Activated CD8-positive, alpha-beta memory T cell treated with anti-CD3 and anti-CD28 coated beads for 24 hours (primary cell): ENCODE results near the gene PLOD3.

Experiments used
- DNase-seq: peaks from one replicate; pipeline ENCODE4 v3.0.0-alpha.2; 2020

PLOD3 gene

GRCh38 chr7:101238226-101239182 lies 21.1 kb upstream of the PLOD3 start:
- DNase-seq: no peak

DNA sequence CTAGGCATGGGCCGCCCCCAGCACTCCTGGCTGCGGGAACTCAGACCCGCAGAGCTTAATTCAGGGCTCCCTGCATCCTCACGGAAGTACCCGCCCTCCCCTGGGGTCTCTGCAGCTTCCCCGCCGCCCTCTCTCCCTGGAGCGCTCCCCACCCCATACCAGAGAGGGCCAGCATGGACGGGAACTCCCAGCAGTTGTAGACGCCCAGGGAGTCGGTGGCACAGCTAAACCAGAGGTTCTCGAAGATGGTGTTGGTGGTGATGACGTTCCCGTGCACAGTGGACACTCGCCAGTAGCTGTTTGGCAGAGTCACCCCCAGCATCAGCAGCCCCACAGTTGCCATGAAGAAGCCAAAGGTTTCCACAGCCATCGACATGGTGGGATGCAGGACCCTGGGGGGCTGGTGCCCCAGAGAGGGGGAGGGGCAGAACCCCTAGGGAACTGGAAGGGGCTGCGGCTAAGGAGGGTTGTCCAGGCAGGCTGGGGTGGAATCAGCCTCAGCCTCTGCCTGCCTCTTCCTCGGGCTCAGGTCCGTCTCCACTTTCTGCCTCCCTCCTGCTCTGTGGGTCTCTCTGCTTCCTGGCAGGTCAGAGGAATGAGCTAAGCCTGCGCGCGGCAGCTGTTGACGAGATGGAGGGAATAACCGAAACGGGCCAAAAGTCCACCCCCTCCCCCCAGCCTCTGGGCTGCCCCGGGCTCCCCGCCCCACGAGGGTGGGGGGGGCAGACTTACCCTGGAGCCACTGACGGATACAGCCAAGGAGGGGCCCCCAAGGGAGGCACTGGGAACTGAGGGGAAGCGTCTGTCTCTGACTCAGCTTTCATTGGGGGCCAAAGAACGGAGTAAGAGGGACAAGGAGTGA lies 20.1 kb upstream of the PLOD3 start, which contains the start of gene CLDN15:
Gene CLDN15 (minus strand): TSS at position 597 of the 862 bp plus-strand sequence. CDS start 221 bp downstream, at position 376.
- no peak for DNase-seq

DNA sequence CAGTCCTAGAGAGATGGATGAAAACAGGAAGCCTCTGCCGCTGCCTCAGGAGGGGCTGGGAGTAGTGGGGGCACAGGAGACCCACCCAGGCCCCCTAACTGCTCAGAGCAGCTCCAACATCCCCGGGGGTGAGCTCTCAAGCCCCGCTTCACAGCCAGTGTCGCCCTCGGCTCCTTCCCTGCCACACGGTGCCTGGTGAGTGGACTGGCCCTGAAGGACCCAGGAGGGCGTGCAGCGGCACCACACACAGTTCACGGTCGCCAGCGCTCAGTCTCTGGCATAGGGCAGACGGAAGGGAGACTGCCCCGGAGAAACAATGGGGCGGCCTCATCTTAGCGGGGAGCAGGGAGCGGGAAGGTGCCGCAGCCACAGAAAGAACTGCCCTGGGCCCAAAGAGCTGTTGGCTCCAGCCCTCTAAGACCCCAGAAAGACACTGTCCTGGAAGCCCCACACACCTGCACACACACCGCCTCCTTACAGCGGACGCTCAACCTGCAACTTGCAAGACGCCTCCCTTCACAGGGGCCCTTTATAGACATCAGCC lies 19.0 kb upstream of the PLOD3 start:
- no peak for DNase-seq

DNA sequence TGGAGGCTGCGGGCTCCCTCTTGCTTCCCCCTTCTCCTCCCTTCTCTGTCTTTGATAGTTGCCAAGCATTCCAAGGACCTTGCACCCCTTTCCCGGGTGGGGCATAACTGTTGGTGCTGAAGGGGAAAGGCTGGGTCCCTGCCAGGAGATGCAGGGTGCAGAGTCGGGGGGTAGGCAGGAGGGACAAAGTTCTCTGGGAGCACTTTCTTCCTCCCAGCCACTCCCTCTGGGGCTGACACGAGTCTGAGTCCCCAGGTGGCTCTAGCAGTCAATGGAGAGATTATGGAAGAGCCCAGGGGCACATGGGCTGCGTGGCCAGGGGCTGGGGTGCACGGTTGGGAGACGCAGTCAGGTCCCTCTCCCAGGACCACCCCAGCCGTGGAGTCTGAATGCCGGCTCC lies 18.1 kb upstream of the PLOD3 start:
- no peak for DNase-seq

DNA sequence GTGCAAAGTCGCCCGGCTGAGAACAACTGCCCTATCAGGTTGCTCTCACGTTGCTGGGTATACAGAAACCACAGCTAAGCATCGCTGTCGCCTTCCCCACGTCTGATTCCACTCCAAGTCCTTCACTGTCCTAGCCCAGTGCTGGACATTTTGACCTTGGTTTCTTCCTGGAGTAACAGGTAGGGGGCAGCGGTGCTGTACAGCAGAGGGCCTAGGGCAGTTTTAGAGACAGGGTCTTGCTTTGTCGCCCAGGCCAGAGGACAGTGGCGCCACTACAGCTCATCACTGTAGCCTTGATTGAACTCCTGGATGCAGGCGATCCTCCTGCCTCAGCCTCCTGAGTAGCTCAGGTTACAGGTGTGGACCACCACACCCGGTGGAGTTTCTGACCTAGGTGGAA lies 17.7 kb upstream of the PLOD3 start:
- DNase-seq: no peak

- DNase-seq: no peak
These were observed 17.3 kb upstream of the PLOD3 start for GRCh38 chr7:101234636-101235035.

DNA sequence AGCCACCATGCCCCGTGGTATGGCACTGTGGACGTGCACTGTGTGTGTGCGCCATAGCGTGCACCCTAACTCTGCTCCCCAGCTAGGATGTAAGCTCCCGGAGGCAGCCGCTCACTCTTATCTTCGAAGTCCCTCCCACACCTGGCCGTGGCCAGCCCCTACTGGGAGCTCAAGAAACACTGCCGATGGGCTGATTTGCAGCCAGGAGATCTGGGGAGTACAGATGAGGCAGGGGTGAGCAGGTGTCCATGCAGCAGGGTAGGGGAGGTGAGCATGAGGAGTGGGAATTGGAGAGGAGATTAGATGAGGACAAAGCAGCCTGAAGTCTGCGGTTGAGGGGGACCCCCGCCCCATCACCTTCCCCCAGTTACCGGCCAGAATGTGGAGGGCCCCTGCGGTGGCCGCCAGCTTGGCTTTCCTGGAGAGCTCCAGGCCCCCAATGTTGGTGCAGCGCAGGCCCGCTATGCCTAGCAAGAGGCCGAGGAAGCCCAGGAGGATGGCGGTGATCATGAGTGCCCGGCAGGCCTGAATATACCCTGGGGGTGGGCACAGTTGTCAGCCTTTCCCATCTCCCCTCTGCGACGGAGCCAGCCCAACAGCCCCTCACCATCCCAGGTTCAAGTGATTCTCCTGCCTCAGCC lies 16.6 kb upstream of the PLOD3 start:
- DNase-seq: no peak

- DNase-seq: no peak
These were observed 14.9 kb upstream of the PLOD3 start for GRCh38 chr7:101232141-101232850.

DNA sequence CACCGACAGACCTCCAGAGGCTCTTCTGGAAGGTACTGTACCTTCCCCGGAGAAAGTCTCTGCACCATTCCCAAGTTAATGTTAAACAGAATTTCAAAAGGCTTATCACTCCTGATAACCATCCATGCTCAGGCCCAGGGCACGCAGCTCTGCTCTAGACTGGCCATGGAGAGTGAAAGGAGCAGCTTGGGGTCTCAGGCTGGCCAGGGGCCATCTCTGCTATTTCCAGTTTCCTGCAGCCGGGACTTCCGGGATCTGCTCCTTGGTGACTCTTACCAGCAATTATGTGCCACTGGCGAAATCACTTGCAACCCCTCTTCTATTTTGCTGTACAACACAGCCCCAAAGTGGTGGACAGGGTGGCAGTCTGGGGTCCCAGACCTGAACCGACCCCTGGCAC lies 14.3 kb upstream of the PLOD3 start:
- no peak for DNase-seq

DNA sequence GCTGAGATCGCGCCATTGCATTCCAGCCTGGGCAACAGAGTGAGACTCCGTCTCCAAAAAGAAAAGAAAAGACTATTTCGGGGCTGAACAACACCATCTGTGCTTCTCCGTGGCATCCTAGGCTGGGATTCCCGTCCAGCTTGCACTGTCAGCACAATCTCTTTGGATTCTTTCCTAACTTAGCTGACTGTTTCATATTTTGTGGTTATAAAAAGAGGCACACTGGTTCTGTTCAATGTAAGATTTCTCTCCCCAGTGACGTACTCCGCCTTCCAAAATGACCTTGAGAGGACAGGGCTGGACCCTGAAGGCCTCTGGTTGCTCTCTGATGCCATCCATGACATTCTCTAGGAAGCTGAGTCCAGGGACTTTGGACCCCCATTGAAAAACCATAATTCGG lies 9.3 kb upstream of the PLOD3 start:
- no peak for DNase-seq

DNA sequence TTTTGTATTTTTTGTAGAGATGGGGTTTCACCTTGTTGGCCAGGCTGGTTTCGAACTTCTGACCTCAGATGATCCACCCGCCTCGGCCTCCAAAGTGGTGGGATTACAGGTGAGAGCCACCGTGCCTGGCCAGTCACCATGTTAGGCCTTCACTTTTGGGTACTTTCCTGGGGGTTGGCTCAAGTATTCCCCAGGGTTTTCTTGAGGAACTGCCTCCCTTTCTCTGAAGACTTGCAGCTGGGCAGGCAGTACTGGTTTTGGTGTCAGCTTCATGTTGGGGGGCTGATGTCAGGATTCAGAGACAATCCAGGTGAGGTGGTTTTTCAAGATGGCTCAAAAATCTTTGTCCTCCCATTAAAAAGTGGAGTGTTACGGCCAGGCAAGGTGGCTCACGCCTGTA lies 8.3 kb upstream of the PLOD3 start:
- no peak for DNase-seq

DNA sequence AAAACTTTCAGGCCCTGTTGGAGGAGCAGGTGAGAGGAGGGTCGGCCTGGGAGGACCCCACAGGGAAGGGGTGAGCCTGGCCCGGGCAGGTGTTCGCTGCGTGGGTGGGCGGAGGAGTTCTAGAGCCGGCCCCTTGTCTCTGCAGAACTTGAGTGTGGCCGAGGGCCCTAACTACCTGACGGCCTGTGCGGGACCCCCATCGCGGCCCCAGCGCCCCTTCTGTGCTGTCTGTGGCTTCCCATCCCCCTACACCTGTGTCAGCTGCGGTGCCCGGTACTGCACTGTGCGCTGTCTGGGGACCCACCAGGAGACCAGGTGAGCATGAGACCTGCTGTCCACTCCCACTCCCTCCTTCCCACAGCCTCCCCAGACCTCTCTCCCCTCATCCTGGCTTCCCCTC lies 6.1 kb upstream of the PLOD3 start:
- no peak for DNase-seq

- no peak for DNase-seq
These were observed 5.0 kb upstream of the PLOD3 start for GRCh38 chr7:101222275-101222830.

- no peak for DNase-seq
These were observed 2.9 kb upstream of the PLOD3 start for GRCh38 chr7:101220295-101220694.

DNA sequence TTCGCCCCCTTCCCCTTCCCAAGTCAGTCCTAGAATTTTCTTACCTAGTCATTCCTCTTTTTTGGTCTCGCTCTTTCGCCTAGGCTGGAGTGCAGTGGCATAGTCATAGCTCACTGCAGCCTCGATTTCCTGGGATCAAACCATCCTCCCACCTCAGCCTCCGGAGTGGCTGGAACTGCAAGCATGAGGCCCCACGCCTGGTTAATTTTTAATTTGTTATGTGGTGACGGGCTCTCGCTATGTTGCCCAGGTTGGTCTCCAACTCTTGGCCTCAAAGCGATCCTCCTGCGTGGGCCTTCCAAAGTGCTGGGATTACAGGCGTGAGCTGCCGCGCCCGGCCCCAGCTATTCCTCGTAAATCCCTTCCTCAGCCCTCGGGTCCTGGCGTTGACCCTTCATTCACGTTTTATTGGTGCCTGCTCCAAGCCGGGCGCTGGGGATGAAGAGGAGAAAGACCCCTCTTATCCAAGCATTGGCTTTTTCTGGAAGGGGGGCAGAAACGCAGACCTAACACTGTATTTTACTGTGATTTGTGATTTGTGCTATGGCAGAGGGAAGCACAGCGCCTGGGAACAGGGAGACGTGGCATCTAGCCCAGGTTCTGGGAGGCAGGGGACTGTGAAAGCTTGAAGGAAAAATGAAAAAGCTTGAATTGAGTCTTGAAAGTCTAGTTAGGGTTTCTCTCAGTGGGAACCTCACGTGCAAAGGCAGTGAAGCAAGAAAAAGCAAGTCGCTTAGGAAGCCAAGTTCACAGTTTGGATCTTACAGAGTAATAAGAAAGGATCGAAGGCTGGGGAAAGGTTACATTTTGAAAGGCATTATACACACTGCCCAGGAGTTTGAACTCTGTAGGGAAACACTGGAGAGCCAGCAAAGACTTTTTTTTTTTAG lies 1.1 kb upstream of the PLOD3 start:
- DNase-seq: no peak

- no peak for DNase-seq
These were observed 457 bp downstream of the PLOD3 start for GRCh38 chr7:101216860-101217387.

DNA sequence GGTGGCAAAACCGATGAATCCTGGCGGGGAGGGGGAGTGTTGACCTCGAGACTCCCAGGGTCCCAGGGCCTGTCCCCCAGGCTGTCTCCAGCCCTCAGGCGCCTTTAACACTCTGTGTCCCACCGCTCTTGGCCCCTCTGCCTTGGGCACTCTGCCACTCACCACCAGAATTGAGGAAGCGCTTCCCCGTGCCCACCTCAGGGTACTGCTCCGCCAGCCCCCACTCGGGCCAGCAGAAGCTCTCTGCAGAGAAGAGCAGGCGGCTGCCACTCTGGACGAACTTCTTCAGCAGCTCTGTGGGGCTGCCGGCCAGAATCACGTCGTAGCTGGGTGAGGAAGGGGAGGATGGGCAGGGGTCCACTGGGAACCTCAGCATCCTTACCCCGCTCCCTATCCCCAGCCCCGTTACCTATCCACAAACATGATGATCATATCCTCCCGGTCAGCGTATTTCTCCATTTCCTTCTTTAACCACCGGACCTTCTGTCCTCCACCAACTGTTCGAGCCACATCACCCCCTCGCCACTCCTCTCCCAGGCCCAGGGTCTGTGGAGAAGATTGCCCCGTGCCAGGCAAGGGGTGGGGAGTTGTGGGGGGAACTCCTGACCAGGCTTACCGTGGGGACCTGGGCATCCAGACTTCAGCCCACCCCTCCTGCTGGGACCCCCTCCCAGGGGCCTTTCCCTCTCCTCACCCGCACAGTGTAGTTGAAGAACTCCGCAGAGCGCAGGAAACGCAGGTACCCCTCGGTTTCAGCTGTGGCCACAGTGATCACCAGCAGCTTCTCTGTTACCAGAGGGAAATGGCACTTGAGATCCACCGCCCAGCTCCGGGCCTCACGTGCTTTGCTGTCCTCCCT lies 1.2 kb downstream of the PLOD3 start:
- DNase-seq: no peak

DNA sequence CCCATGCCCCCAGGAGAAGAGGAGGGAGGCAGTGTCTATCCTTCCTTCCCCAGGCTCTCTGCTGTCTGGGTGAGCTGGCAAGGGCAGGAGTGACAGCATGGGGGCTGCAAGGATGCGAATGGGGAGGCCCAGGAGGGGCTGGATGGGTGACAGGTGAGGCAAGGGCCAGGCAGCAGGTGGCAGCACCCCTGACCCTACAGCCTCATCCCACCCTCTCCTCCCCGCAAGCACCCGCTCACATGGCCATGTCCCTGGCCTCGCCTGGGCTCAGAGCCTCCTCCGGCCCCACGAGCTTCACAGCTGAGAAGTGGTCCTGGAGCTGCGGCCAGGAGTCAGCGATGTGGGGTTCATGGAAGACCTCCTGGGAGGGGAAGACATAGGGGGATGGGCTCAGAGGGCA lies 5.4 kb downstream of the PLOD3 start:
- no peak for DNase-seq

DNA sequence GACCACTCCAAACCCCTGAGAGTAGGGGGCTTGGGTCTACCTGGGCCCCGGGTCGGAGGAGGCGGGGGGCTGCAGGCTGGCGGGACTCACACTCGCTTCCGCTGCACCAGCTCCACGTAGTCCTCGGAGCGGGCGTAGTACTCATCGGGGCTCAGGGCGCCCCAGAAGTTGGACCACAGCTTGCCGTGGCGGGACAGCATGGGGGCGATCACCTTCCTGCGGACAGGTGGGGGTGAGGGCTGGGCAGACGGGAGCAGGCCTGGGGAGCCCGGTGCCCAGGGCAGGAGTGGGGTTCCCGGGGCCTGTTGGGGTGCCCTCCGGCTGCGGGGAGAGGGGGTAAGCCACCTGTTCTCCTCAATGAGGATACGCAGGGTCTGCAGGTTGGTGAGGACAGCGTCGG lies 5.9 kb downstream of the PLOD3 start:
- no peak for DNase-seq

GRCh38 chr7:101210143-101210542 lies 7.2 kb downstream of the PLOD3 start:
- no peak for DNase-seq
